HEK293 (cell line): ENCODE data around the gene PRPH2.

Source experiments
- CTCF ChIA-PET: fragments of 350-600 bp; formaldehyde crosslinking; extraction: SDS; loops from one replicate; lab custom pipeline; 2021; ENCODE audit warnings: antibody characterized with exemption; lab: Yijun Ruan, JAX
- POLR2A ChIA-PET: fragments of 300-600 bp; formaldehyde crosslinking; extraction: SDS; loops from one replicate; lab custom pipeline; 2020; ENCODE audit warnings: antibody characterized with exemption, inconsistent platforms; lab: Yijun Ruan, JAX
- H3K27ac ChIP-seq: fragments of 200-500 bp; sonication (Bioruptor generic); 2 replicates; pipeline ENCODE4 v1.5.1; 2014; ENCODE audit warnings: low read depth, low read length, control low read depth, inconsistent platforms; ENCODE audit errors: extremely low read depth
- H3K36me3 ChIP-seq, 2 experiments: fragments of 200-500 bp in 1 of 2; sonication (Bioruptor generic) in 1 of 2; 1 replicate in 1 of 2; 2 replicates in 1 of 2; pipeline ENCODE4 v1.5.1; 2014 to 2017; ENCODE audit warnings: inconsistent platforms in 2 of 2, low read length in 2 of 2; ENCODE audit not compliant: control insufficient read depth in 2 of 2, insufficient read depth in 1 of 2
- H3K4me1 ChIP-seq: fragments of 200-500 bp; sonication (Bioruptor generic); 2 replicates; pipeline ENCODE4 v1.5.1; 2014; ENCODE audit warnings: mild to moderate bottlenecking, low read length, inconsistent platforms; ENCODE audit not compliant: control insufficient read depth, insufficient read depth
- H3K4me3 ChIP-seq: 2 replicates; pipeline ENCODE4 v1.5.1; 2011; ENCODE audit warnings: low read depth, mild to moderate bottlenecking, control low read depth, low read length, moderate library complexity
- H3K9me3 ChIP-seq: fragments of 200-500 bp; sonication (Bioruptor generic); 2 replicates; pipeline ENCODE4 v1.5.1; 2014; ENCODE audit warnings: low read depth, low read length, inconsistent platforms; ENCODE audit not compliant: control insufficient read depth, insufficient read depth
- AEBP2 ChIP-seq: fragments of 450-650 bp; formaldehyde crosslinking; IDR thresholded peaks from 2 replicates; pipeline ENCODE4 v1.5.1; 2016; ENCODE audit warnings: missing biosample characterization, missing genetic modification characterization, borderline replicate concordance
- ATF2 ChIP-seq: fragments of 450-650 bp; formaldehyde crosslinking; IDR thresholded peaks from 2 replicates; pipeline ENCODE4 v1.5.1; 2016; ENCODE audit warnings: missing biosample characterization, missing genetic modification characterization, low read depth
- BCL6B ChIP-seq: fragments of 450-650 bp; formaldehyde crosslinking; IDR thresholded peaks from 2 replicates; pipeline ENCODE4 v1.5.1; 2017; ENCODE audit warnings: missing biosample characterization, missing genetic modification characterization
- GLIS1 ChIP-seq: fragments of 450-650 bp; formaldehyde crosslinking; IDR thresholded peaks from 2 replicates; pipeline ENCODE4 v1.5.1; 2016; ENCODE audit warnings: missing biosample characterization, missing genetic modification characterization
- HOXD13 ChIP-seq: sonication (generic); formaldehyde crosslinking; IDR thresholded peaks from 2 replicates; pipeline ENCODE4 v1.8.0; 2022; ENCODE audit warnings: missing genetic modification reagents, borderline replicate concordance
- KLF1 ChIP-seq: fragments of 450-650 bp; formaldehyde crosslinking; IDR thresholded peaks from 2 replicates; pipeline ENCODE4 v1.5.1; 2016; ENCODE audit warnings: missing biosample characterization, missing genetic modification characterization
- KLF8 ChIP-seq: fragments of 450-650 bp; formaldehyde crosslinking; IDR thresholded peaks from 2 replicates; pipeline ENCODE4 v1.5.1; 2016; ENCODE audit warnings: missing biosample characterization, missing genetic modification characterization
- MEIS1 ChIP-seq: sonication (generic); formaldehyde crosslinking; IDR thresholded peaks from 2 replicates; pipeline ENCODE4 v1.8.1; 2022; ENCODE audit warnings: missing genetic modification reagents, mild to moderate bottlenecking, borderline replicate concordance
- OSR2 ChIP-seq: fragments of 450-650 bp; formaldehyde crosslinking; IDR thresholded peaks from 2 replicates; pipeline ENCODE4 v1.5.1; 2016; ENCODE audit warnings: missing biosample characterization, missing genetic modification characterization
- PRDM1 ChIP-seq: fragments of 450-650 bp; formaldehyde crosslinking; IDR thresholded peaks from 2 replicates; pipeline ENCODE4; 2016; ENCODE audit warnings: missing biosample characterization, missing genetic modification characterization
- TSHZ1 ChIP-seq: fragments of 450-650 bp; formaldehyde crosslinking; IDR thresholded peaks from 2 replicates; pipeline ENCODE4 v1.5.1; 2016; ENCODE audit warnings: missing biosample characterization, missing genetic modification characterization, borderline replicate concordance
- ZFHX2 ChIP-seq: fragments of 450-650 bp; formaldehyde crosslinking; conservative IDR thresholded peaks from 2 replicates; pipeline ENCODE4 v1.5.1; 2016; ENCODE audit warnings: missing biosample characterization, missing genetic modification characterization
- ZFP37 ChIP-seq: fragments of 450-650 bp; formaldehyde crosslinking; IDR thresholded peaks from 2 replicates; pipeline ENCODE4 v1.5.1; 2016; ENCODE audit warnings: missing biosample characterization, missing genetic modification characterization
- ZNF157 ChIP-seq: fragments of 450-650 bp; formaldehyde crosslinking; IDR thresholded peaks from 2 replicates; pipeline ENCODE4 v1.5.1; 2016; ENCODE audit warnings: missing biosample characterization, missing genetic modification characterization
- ZNF24 ChIP-seq: fragments of 450-650 bp; formaldehyde crosslinking; IDR thresholded peaks from 2 replicates; pipeline ENCODE4 v1.5.1; 2016; ENCODE audit warnings: missing biosample characterization, missing genetic modification characterization
- ZNF280C ChIP-seq: fragments of 450-650 bp; formaldehyde crosslinking; IDR thresholded peaks from 2 replicates; pipeline ENCODE4 v1.5.1; 2016; ENCODE audit warnings: missing biosample characterization, missing genetic modification characterization
- ZNF335 ChIP-seq: fragments of 450-650 bp; formaldehyde crosslinking; conservative IDR thresholded peaks from 2 replicates; pipeline ENCODE4 v1.5.1; 2016; ENCODE audit warnings: missing biosample characterization, missing genetic modification characterization
- ZNF341 ChIP-seq: fragments of 450-650 bp; formaldehyde crosslinking; IDR thresholded peaks from 2 replicates; pipeline ENCODE4; 2016; ENCODE audit warnings: low read depth, missing biosample characterization, missing genetic modification characterization
- ZNF530 ChIP-seq: fragments of 450-650 bp; formaldehyde crosslinking; IDR thresholded peaks from 2 replicates; pipeline ENCODE4 v1.5.1; 2016; ENCODE audit warnings: low read depth, missing biosample characterization, missing genetic modification characterization
- ZNF549 ChIP-seq: fragments of 450-650 bp; IDR thresholded peaks from 2 replicates; pipeline ENCODE4 v1.5.1; 2018; ENCODE audit warnings: missing biosample characterization, missing genetic modification characterization, mild to moderate bottlenecking, inconsistent platforms, moderate library complexity
- ZNF664 ChIP-seq: fragments of 450-650 bp; formaldehyde crosslinking; IDR thresholded peaks from 2 replicates; pipeline ENCODE4 v1.5.1; 2016; ENCODE audit warnings: missing biosample characterization, missing genetic modification characterization
- ZNF792 ChIP-seq: fragments of 450-650 bp; formaldehyde crosslinking; IDR thresholded peaks from 2 replicates; pipeline ENCODE4 v1.5.1; 2016; ENCODE audit warnings: missing biosample characterization, missing genetic modification characterization
- ZNF837 ChIP-seq: fragments of 450-650 bp; formaldehyde crosslinking; IDR thresholded peaks from 2 replicates; pipeline ENCODE4 v1.5.1; 2016; ENCODE audit warnings: missing biosample characterization, missing genetic modification characterization
- ZNF843 ChIP-seq: fragments of 450-650 bp; formaldehyde crosslinking; IDR thresholded peaks from 2 replicates; pipeline ENCODE4 v1.5.1; 2016; ENCODE audit warnings: missing biosample characterization, missing genetic modification characterization

The PRPH2 gene

GRCh38 chr6:42724825-42725224, 2.4 kb upstream of the PRPH2 start:
- ChIA-PET CTCF (interaction anchor here (1.0 to 6.9 kb wide), 8 partner anchors 10 to 200 kb away, joined by 3 to 127 read pairs (median 14); partner anchors contain the start of gene RPL7L1), POLR2A (interaction anchor here (0.9 kb wide), 1 partner anchor 57 kb away, joined by 4 read pairs; the partner anchor contains the start of gene BICRAL)
- no peaks in the 10 kb centered on the region for H3K36me3 ChIP-seq
- H3K9me3 ChIP-seq: no peaks in the 10 kb centered on the region
- no peak overlapping the region for H3K27ac ChIP-seq
- TF ChIP-seq ZNF530: no peak
- no peak for TF ChIP-seq ATF2
- TF ChIP-seq ZNF157 (tag by site-specific recombination): no peak
- no peak for TF ChIP-seq AEBP2
- TF ChIP-seq ZNF335 (tag by site-specific recombination): 0 out of 2 replicates have a peak, but pooled peaks have one; percentile 28
- no peak for TF ChIP-seq HOXD13
- no peak for TF ChIP-seq ZNF837 (tag by site-specific recombination)
- H3K4me3 ChIP-seq: no peak overlapping the region
- peaks cover 5% of the 10 kb centered on the region for H3K4me1 ChIP-seq

- no peak overlapping the region for H3K4me3 ChIP-seq
- CTCF ChIA-PET: interaction anchor here (0.6 kb wide), 1 partner anchor 156 kb away, joined by 4 read pairs; no protein-coding TSS in a partner anchor
- no peaks in the 10 kb centered on the region for H3K36me3 ChIP-seq
- H3K9me3 ChIP-seq: no peaks in the 10 kb centered on the region
- no peaks in the 10 kb centered on the region for H3K4me1 ChIP-seq
- H3K27ac ChIP-seq: no peak overlapping the region
- POLR2A ChIA-PET: interaction anchor here (1.2 to 2.5 kb wide), 2 partner anchors 26 to 169 kb away, joined by 5 to 7 read pairs; partner anchors contain the start of gene TBCC
- TF ChIP-seq ZNF341 (tag by site-specific recombination) (peak; percentile 81), TSHZ1 (tag by site-specific recombination) (peak; percentile 16; the same call in 1 of the 2 replicates), ZNF24 (tag by site-specific recombination) (0 out of 2 replicates have a peak, but pooled peaks have one; percentile 34), KLF1 (tag by site-specific recombination) (no peak), BCL6B (no peak), OSR2 (tag by site-specific recombination) (peak; percentile 57; the same call in 1 of the 2 replicates), GLIS1 (0 out of 2 replicates have a peak, but pooled peaks have one; percentile 8), KLF8 (tag by site-specific recombination) (peak; percentile 67; the same call in 1 of the 2 replicates), ZNF549 (peak; percentile 57; the same call in 1 of the 2 replicates), ZFHX2 (peak; percentile 24; the same call in 1 of the 2 replicates), ZNF843 (tag by site-specific recombination) (no peak), ZNF280C (tag by site-specific recombination) (no peak), PRDM1 (tag by site-specific recombination) (peak; percentile 25; the same call in 1 of the 2 replicates), ZNF792 (tag by site-specific recombination) (peak; percentile 89; the same call in 1 of the 2 replicates), ZFP37 (tag by site-specific recombination) (peak; percentile 82; the same call in 1 of the 2 replicates), ZNF664 (tag by site-specific recombination) (peak; percentile 48; the same call in 1 of the 2 replicates), MEIS1 (CRISPR knock-in tag) (no peak)
Measured at GRCh38 chr6:42720739-42721138, 1.7 kb downstream of the PRPH2 start.
